ENCODE measurements around the gene SMAP1. TPM values are rescaled to one million over a fixed set of nuclear protein-coding genes. Genes with fewer than 3 reads are reported as not detected.

SMAP1 gene
- total RNA-seq, 2 experiments from 2014 or later, result 51.2 to 62.0 TPM

- CTCF ChIA-PET, result interaction anchor here (1.2 kb wide), 1 partner anchor 19 kb away, joined by 3 read pairs; no protein-coding TSS in a partner anchor
- H3K9me3 Mint-ChIP-seq, result no peaks in the 10 kb centered on the region
- DNase-seq, result no peak
- H3K27ac Mint-ChIP-seq, result no peak overlapping the region
- no peaks in the 10 kb centered on the region for H3K27me3 Mint-ChIP-seq
- peaks cover 4% of the 10 kb centered on the region for H3K36me3 Mint-ChIP-seq (ENCODE audit: low read depth)
- POLR2A ChIA-PET, result interaction anchor here (0.6 kb wide), 1 partner anchor 1869 kb away, joined by 10 read pairs; no protein-coding TSS in a partner anchor
- no peak overlapping the region for H3K4me3 Mint-ChIP-seq
- H3K4me1 Mint-ChIP-seq, result no peaks in the 10 kb centered on the region
Observed at GRCh38 chr6:70838907-70839285, 171.2 kb downstream of the SMAP1 start.

GRCh38 chr6:70839286-70840266, 171.9 kb downstream of the SMAP1 start:
- H3K4me3 Mint-ChIP-seq, result no peak overlapping the region
- H3K9me3 Mint-ChIP-seq, result no peaks in the 10 kb centered on the region
- POLR2A ChIA-PET, result interaction anchor here (0.6 kb wide), 1 partner anchor 1869 kb away, joined by 10 read pairs; no protein-coding TSS in a partner anchor
- no peak for DNase-seq
- H3K27ac Mint-ChIP-seq, result no peak overlapping the region
- CTCF ChIA-PET, result interaction anchor here (0.8 to 1.2 kb wide), 2 partner anchors 14 to 19 kb away, joined by 3 read pairs; no protein-coding TSS in a partner anchor
- no peaks in the 10 kb centered on the region for H3K4me1 Mint-ChIP-seq
- peaks cover under 1% of the 10 kb centered on the region for H3K36me3 Mint-ChIP-seq (ENCODE audit: low read depth)
- no peaks in the 10 kb centered on the region for H3K27me3 Mint-ChIP-seq

- no peak overlapping the region for H3K27ac Mint-ChIP-seq
- H3K27me3 Mint-ChIP-seq, result no peaks in the 10 kb centered on the region
- CTCF ChIA-PET, result no interaction called here
- DNase-seq, result no peak
- H3K9me3 Mint-ChIP-seq, result no peaks in the 10 kb centered on the region
- POLR2A ChIA-PET, result no interaction called here
- no peak overlapping the region for H3K4me3 Mint-ChIP-seq
- H3K4me1 Mint-ChIP-seq, result no peaks in the 10 kb centered on the region
- peaks cover 6% of the 10 kb centered on the region for H3K36me3 Mint-ChIP-seq (ENCODE audit: low read depth)
Observed at GRCh38 chr6:70841112-70841511, 173.4 kb downstream of the SMAP1 start.

DNA sequence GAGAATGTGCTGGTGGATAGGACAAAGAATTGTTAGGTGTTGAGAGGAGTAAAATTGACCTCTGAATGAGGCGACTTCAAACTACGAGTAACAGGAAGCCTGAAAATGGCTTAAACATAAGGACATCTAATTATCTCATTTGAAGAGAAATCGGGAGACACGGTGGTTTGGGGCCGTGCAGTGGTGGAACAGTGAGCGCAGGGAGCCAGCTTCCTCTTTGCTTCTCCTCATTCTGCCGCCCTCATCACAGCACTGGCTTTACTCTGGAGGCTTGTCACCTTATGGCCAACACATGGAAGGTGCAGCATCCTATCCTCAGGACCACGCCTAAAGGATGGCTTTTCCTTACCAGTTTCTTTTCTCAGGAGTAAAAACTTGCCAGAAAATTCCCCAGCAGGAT, 174.9 kb downstream of the SMAP1 start:
- POLR2A ChIA-PET, result no interaction called here
- no peak for DNase-seq
- Mint-ChIP-seq H3K36me3 (ENCODE audit: low read depth) (peaks cover 15% of the 10 kb centered on the region), H3K27me3 (no peaks in the 10 kb centered on the region), H3K4me3 (no peak overlapping the region), H3K4me1 (no peaks in the 10 kb centered on the region), H3K9me3 (peaks cover 2% of the 10 kb centered on the region), H3K27ac (no peak overlapping the region)
- CTCF ChIA-PET, result no interaction called here

- Mint-ChIP-seq H3K4me3 (no peak overlapping the region), H3K27ac (no peak overlapping the region), H3K36me3 (ENCODE audit: low read depth) (peaks cover 19% of the 10 kb centered on the region), H3K27me3 (no peaks in the 10 kb centered on the region), H3K4me1 (no peaks in the 10 kb centered on the region), H3K9me3 (peaks cover 3% of the 10 kb centered on the region)
- DNase-seq, result no peak
- ChIA-PET CTCF (interaction anchor here (0.6 kb wide), 2 partner anchors 56 to 461 kb away, joined by 3 to 4 read pairs; no protein-coding TSS in a partner anchor), POLR2A (no interaction called here)
Observed at GRCh38 chr6:70843328-70843918, 175.7 kb downstream of the SMAP1 start.

DNA sequence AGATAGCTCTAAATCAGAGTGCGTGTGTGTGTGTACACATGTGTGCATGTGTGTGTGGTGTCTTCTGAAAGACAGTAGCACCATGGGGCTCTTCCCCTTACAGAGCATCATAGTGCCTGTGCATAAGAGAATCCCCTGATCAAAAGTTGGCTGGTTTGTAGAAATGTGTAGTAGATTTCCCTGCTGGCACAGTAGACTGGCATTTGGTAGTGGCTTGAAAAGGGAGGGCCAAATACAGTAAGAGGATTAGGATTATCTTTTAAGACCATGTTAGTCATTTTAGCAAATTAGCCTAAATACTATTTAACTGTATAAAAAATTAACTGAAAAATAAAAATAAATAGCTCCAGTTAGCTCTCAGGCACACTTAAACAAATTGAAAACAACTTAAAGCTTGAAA, 176.6 kb downstream of the SMAP1 start:
- POLR2A ChIA-PET, result no interaction called here
- no peaks in the 10 kb centered on the region for H3K27me3 Mint-ChIP-seq
- H3K4me1 Mint-ChIP-seq, result no peaks in the 10 kb centered on the region
- H3K36me3 Mint-ChIP-seq (ENCODE audit: low read depth), result peaks cover 19% of the 10 kb centered on the region
- no peak for DNase-seq
- H3K27ac Mint-ChIP-seq, result no peak overlapping the region
- CTCF ChIA-PET, result no interaction called here
- no peak overlapping the region for H3K4me3 Mint-ChIP-seq
- peaks cover 3% of the 10 kb centered on the region for H3K9me3 Mint-ChIP-seq

DNA sequence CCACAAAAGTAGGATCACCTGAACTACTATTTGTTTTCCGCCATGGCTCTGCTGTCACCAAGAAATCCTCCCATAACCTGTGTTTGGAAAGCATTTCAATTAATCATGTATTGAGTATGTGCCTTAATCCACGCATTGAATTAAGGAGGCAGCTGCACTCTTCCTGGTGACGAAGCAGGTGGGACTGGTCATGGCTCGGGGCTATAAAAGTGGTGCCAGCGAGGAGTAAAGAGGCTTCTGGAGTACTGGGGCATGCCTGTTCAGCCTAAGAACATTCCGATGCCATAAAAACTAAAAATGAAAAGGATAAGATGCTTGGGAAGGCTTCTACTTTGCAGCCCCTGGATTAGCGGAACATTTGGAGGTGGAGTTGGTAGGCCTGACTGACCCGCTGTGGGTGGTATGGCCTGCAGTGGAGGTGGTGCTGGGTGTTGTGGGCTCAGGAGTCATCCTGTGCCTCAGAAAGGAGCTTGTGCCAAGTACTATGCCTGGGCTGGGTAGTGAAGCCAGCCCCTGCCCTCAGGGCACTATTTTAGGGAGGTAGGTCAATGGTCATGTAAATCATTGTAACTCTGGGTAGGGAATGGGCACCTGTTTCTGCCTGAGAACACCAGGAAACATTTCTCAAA, 178.6 kb downstream of the SMAP1 start:
- Mint-ChIP-seq H3K27me3 (no peaks in the 10 kb centered on the region), H3K36me3 (ENCODE audit: low read depth) (peaks cover 19% of the 10 kb centered on the region), H3K27ac (no peak overlapping the region), H3K4me3 (no peak overlapping the region), H3K9me3 (peaks cover 3% of the 10 kb centered on the region), H3K4me1 (no peaks in the 10 kb centered on the region)
- DNase-seq, result no peak
- POLR2A ChIA-PET, result no interaction called here
- CTCF ChIA-PET, result interaction anchor here (1.1 kb wide), 1 partner anchor 53 kb away, joined by 3 read pairs; no protein-coding TSS in a partner anchor

DNA sequence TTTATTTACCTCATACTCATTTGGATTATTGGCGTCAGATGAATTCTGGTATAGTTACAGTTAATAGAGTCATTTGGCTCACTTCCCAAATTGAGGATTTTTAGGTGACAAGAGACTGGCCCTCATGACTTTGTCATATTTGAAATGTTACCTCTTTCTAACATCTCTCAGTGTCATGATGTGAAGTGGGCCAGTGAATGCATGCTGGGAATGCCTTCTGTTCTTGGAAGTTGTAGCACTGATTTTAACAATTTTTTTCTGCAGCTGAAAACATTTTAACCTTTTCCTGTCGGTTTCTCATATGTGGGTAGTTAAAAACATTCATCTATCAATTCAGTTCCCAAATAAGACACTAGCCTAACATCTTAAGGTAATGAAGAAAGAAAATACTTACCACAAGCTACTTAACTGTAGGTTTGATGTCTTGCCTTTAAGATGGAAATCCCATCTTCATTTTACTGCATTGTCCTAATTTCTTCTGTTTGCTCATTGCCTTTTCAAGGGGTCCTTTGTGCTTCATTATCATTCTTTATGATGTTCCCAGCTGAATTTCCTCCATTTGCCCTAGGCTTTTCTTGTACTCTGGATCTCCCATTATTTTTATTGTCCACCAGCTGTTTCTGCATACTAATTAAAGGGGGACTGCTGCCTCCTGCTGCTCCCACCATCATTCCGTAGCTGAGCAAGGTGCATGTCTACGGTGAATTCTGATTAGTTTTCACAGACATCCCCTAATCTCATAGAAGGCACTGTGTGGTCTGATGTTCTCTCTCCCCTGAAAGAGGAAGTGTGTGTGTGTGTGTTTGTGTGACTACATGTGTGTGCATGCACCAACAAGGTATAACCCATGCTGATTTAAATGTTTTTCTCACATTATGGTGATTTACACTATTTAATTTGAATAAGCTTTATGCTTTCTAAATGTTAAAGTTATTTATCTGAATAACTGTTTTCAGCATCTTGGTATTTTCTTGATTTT, 179.7 kb downstream of the SMAP1 start:
- no peak overlapping the region for H3K27ac Mint-ChIP-seq
- no peaks in the 10 kb centered on the region for H3K4me1 Mint-ChIP-seq
- CTCF ChIA-PET, result interaction anchor here (1.0 kb wide), 1 partner anchor 18 kb away, joined by 3 read pairs; no protein-coding TSS in a partner anchor
- DNase-seq, result no peak
- no peak overlapping the region for H3K4me3 Mint-ChIP-seq
- no peaks in the 10 kb centered on the region for H3K27me3 Mint-ChIP-seq
- peaks cover 3% of the 10 kb centered on the region for H3K9me3 Mint-ChIP-seq
- H3K36me3 Mint-ChIP-seq (ENCODE audit: low read depth), result peaks cover 20% of the 10 kb centered on the region
- POLR2A ChIA-PET, result no interaction called here

DNA sequence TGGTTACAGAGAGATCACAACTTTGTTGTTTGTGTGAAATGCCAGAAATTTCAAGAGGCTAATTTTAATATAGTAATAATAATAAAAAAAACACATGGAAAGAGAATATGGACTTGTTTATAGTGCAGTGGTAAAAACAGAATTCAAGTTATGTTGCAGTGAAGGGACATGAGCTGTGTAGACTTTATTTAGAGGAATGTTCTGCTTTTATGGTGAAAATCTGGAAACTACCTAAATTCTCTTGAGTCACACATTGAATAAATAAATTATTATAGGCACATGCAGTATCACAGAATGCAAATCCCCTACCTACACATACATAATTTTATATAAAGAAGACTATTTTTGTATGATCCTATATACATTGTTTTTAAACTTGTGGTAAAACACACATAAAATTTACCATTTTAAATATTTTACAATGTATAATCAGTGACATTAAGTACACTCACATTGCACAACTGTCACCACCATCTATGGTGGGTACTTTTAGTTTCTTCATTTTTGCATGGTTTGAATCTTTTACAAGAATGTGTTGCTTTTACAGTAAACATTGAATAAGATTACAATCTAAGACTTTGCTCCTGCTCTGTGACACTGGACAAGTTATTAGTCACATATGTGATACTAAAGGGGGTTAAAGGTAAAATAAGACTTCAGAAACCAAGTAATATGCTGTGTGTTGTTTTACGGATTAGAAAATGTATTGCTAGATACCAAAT, 181.8 kb downstream of the SMAP1 start:
- Mint-ChIP-seq H3K36me3 (ENCODE audit: low read depth) (peaks cover 32% of the 10 kb centered on the region), H3K9me3 (peaks cover 3% of the 10 kb centered on the region), H3K4me3 (no peak overlapping the region), H3K4me1 (no peaks in the 10 kb centered on the region), H3K27ac (no peak overlapping the region), H3K27me3 (no peaks in the 10 kb centered on the region)
- DNase-seq, result no peak
- POLR2A ChIA-PET, result no interaction called here
- CTCF ChIA-PET, result no interaction called here

DNA sequence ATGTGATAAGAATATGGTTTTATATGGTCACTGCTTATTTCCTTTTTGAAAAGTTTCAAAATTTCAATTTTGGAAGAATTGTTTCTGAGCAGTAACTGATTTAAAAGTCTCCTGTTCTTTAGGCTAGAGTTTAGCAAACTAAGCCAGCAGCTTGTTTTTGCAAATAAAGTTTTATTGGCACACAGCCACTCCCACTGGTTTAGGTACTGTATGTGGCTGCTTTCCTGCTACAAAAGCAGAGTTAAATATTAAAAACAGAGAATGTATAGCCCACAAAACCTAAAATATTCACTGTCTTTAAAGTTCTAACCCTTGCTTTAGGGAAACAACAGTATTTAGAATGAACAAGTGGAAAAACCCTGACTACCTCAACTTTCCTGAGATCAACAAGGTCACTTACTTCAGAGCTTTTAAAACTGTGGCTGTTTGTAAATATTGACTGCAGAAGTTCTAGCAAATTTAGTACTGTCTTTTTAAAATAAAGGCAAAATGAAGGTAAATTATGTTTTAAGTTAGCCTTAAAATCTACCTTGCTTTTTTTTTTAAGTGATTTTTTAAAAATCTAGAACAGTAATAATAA, 185.1 kb downstream of the SMAP1 start:
- POLR2A ChIA-PET, result no interaction called here
- DNase-seq, result no peak
- CTCF ChIA-PET, result interaction anchor here (0.6 kb wide), 1 partner anchor 159 kb away, joined by 5 read pairs; no protein-coding TSS in a partner anchor
- H3K36me3 Mint-ChIP-seq (ENCODE audit: low read depth), result peaks cover 19% of the 10 kb centered on the region
- no peak overlapping the region for H3K27ac Mint-ChIP-seq
- H3K27me3 Mint-ChIP-seq, result no peaks in the 10 kb centered on the region
- no peaks in the 10 kb centered on the region for H3K4me1 Mint-ChIP-seq
- no peaks in the 10 kb centered on the region for H3K9me3 Mint-ChIP-seq
- H3K4me3 Mint-ChIP-seq, result no peak overlapping the region

GRCh38 chr6:70857387-70858077, 189.8 kb downstream of the SMAP1 start:
- DNase-seq, result no peak
- ChIA-PET CTCF (interaction anchor here (0.6 to 1.0 kb wide), 4 partner anchors 10 to 1814 kb away, joined by 3 to 4 read pairs (median 3); no protein-coding TSS in a partner anchor), POLR2A (interaction anchor here (0.6 kb wide), 1 partner anchor 70 kb away, joined by 3 read pairs; no protein-coding TSS in a partner anchor)
- no peak overlapping the region for H3K4me3 Mint-ChIP-seq
- no peak overlapping the region for H3K27ac Mint-ChIP-seq
- H3K4me1 Mint-ChIP-seq, result no peaks in the 10 kb centered on the region
- peaks cover 39% of the 10 kb centered on the region for H3K36me3 Mint-ChIP-seq (ENCODE audit: low read depth)
- no peaks in the 10 kb centered on the region for H3K27me3 Mint-ChIP-seq
- no peaks in the 10 kb centered on the region for H3K9me3 Mint-ChIP-seq

Measured in activated CD4-positive, alpha-beta T cell treated with anti-CD3 and anti-CD28 coated beads, Interleukin-2, amount 10 ng/mL, durations not matched to agents 7 days and 5 days (primary cell).